ENCODE measurements around the gene SLC25A1. TPM values are rescaled to one million over a fixed set of nuclear protein-coding genes. Genes with fewer than 3 reads are reported as not detected.

Gene SLC25A1
- total and polyA plus RNA-seq, 2 of the 4 experiments (the other 2 are of a cell fraction), result 41.0 to 56.5 TPM

DNA sequence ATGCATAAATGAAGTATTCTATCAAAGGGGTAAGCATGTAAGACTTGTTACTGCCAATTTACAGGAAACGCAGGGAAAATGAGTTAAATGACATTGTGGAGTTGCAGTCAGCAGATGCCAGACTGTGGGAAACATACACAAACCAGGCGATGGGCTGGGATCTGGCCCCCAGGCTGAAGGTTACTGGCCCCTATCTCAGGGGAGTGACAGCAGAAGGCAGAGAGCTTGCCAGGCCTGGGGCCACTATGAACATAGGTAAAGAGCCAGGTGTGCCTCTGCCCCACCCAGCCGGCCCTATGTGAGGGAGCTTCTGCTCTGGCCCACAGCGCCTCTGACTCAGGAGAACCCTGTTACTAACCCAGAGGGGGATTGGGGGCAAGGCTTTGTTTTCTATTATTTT is 26.1 kb upstream of the SLC25A1 start:
- peaks cover 2% of the 10 kb centered on the region; the same call in 1 of the 2 replicates for H3K36me3 ChIP-seq (ENCODE audit: control insufficient read depth, insufficient read depth, low read length)
- no peak overlapping the region for H3K14ac ChIP-seq (replicated peaks; ENCODE audit: low read depth, low read length)
- H4K20me1 ChIP-seq (ENCODE audit: insufficient read depth, low read length), result no peaks in the 10 kb centered on the region
- no peak overlapping the region for H4K91ac ChIP-seq (ENCODE audit: insufficient read depth, low read depth, low read length)
- no peak overlapping the region for H3K18ac ChIP-seq (ENCODE audit: low read depth, low read length)
- H3K4me3 ChIP-seq (ENCODE audit: insufficient read depth, low read depth, low read length), result no peak overlapping the region
- H2AFZ ChIP-seq (replicated peaks; ENCODE audit: low read length, poor library complexity), result no peak overlapping the region
- no peak overlapping the region for H2BK20ac ChIP-seq (ENCODE audit: low read depth, low read length)
- 80% methylated on average over 1 of the region's 4 CpGs; no CpG with 5 or more reads in 1 of the 2 experiments for WGBS, 2 experiments (ENCODE audit: extremely low coverage in 2 of 2, insufficient read length in 1 of 2)
- intact Hi-C loops (cut with micrococcal nuclease) (no loop called here), in situ Hi-C loops (cut with MboI; ENCODE audit: low sequenced_read_pairs) (no loop called here), dilution Hi-C loops (cut with HindIII; ENCODE audit: low sequenced_read_pairs, unreplicated experiment) (no loop called here)
- 0 out of 2 replicates have a peak, but pooled peaks cover 2% of the 10 kb centered on the region for H3K9me1 ChIP-seq (ENCODE audit: insufficient read depth, low read length)
- no peak overlapping the region for H3K4ac ChIP-seq (ENCODE audit: low read depth, low read length)
- no peak overlapping the region for H4K5ac ChIP-seq (ENCODE audit: low read depth, low read length)
- no peaks in the 10 kb centered on the region for H3K9me3 ChIP-seq (ENCODE audit: control insufficient read depth, insufficient read depth, low read length)
- H4K8ac ChIP-seq (ENCODE audit: low read depth in 2 of 2, low read length in 2 of 2), result no peak overlapping the region
- no peak overlapping the region for H2AK9ac ChIP-seq (replicated peaks; ENCODE audit: low read depth, low read length, poor library complexity)
- DNase-seq (no peak), ATAC-seq (ENCODE audit: low read depth) (no peak)
- H3K79me1 ChIP-seq (ENCODE audit: low read depth in 1 of 2, low read length in 2 of 2), result no peaks in the 10 kb centered on the region
- H3K9ac ChIP-seq (ENCODE audit: low read depth, low read length), result no peak overlapping the region
- H3K27me3 ChIP-seq (ENCODE audit: control insufficient read depth, insufficient read depth, low read length), result no peaks in the 10 kb centered on the region
- H2BK5ac ChIP-seq (ENCODE audit: low read depth, low read length, poor library complexity, severe bottlenecking), result no peak overlapping the region
- no peaks in the 10 kb centered on the region for H3K4me1 ChIP-seq (ENCODE audit: control insufficient read depth, insufficient read depth, low read length)
- no peak overlapping the region for H2BK15ac ChIP-seq (ENCODE audit: low read depth, low read length)
- TF ChIP-seq MXI1 (IDR thresholded peaks at IDR 0.05; ENCODE audit: borderline replicate concordance, low read depth, low read length) (no peak), RFX5 (IDR thresholded peaks at IDR 0.05; ENCODE audit: low read depth, low read length) (no peak), MAFK (IDR thresholded peaks at IDR 0.05; ENCODE audit: low read depth, low read length) (no peak), RAD21 (IDR thresholded peaks at IDR 0.05; ENCODE audit: low read length) (no peak), FOS (IDR thresholded peaks at IDR 0.05; ENCODE audit: low read depth, low read length) (no peak), MAZ (IDR thresholded peaks at IDR 0.05; ENCODE audit: borderline replicate concordance, low read depth, low read length) (no peak), POLR2A (IDR thresholded peaks at IDR 0.05; ENCODE audit: low read depth, low read length) (no peak), CHD1 (IDR thresholded peaks at IDR 0.05; ENCODE audit: low read depth, low read length) (no peak), BHLHE40 (IDR thresholded peaks at IDR 0.05; ENCODE audit: low read depth, low read length) (no peak), RCOR1 (IDR thresholded peaks at IDR 0.05; ENCODE audit: insufficient replicate concordance, low read length) (no peak), CEBPB (IDR thresholded peaks at IDR 0.05; ENCODE audit: low read depth, low read length) (no peak), NFE2L2 (IDR thresholded peaks at IDR 0.05; ENCODE audit: low read depth, low read length) (no peak)
- TF ChIP-seq, protein P1, sequence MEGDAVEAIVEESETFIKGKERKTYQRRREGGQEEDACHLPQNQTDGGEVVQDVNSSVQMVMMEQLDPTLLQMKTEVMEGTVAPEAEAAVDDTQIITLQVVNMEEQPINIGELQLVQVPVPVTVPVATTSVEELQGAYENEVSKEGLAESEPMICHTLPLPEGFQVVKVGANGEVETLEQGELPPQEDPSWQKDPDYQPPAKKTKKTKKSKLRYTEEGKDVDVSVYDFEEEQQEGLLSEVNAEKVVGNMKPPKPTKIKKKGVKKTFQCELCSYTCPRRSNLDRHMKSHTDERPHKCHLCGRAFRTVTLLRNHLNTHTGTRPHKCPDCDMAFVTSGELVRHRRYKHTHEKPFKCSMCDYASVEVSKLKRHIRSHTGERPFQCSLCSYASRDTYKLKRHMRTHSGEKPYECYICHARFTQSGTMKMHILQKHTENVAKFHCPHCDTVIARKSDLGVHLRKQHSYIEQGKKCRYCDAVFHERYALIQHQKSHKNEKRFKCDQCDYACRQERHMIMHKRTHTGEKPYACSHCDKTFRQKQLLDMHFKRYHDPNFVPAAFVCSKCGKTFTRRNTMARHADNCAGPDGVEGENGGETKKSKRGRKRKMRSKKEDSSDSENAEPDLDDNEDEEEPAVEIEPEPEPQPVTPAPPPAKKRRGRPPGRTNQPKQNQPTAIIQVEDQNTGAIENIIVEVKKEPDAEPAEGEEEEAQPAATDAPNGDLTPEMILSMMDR (conservative IDR thresholded peaks at IDR 0.05; ENCODE audit: low read depth, low read length), result no peak
- TF ChIP-seq, protein P2, sequence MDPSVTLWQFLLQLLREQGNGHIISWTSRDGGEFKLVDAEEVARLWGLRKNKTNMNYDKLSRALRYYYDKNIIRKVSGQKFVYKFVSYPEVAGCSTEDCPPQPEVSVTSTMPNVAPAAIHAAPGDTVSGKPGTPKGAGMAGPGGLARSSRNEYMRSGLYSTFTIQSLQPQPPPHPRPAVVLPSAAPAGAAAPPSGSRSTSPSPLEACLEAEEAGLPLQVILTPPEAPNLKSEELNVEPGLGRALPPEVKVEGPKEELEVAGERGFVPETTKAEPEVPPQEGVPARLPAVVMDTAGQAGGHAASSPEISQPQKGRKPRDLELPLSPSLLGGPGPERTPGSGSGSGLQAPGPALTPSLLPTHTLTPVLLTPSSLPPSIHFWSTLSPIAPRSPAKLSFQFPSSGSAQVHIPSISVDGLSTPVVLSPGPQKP (IDR thresholded peaks at IDR 0.05; ENCODE audit: borderline replicate concordance, low read depth, low read length), result no peak
- TF ChIP-seq, protein P3, sequence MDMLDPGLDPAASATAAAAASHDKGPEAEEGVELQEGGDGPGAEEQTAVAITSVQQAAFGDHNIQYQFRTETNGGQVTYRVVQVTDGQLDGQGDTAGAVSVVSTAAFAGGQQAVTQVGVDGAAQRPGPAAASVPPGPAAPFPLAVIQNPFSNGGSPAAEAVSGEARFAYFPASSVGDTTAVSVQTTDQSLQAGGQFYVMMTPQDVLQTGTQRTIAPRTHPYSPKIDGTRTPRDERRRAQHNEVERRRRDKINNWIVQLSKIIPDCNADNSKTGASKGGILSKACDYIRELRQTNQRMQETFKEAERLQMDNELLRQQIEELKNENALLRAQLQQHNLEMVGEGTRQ (IDR thresholded peaks at IDR 0.05; ENCODE audit: low read depth, low read length), result no peak
- H3K56ac ChIP-seq (ENCODE audit: extremely low read depth, insufficient read depth, low read length), result no peak overlapping the region
- H3K27ac ChIP-seq (ENCODE audit: insufficient read depth, low read length), result no peak overlapping the region
- ChIA-PET CTCF (no interaction called here), POLR2A (ENCODE audit: unreplicated experiment) (no interaction called here)
- no TSS peak for BruUV-seq (replicated peaks)
- no peak overlapping the region for H2AK5ac ChIP-seq (ENCODE audit: low read depth, low read length)
- no peak overlapping the region for H2BK120ac ChIP-seq (ENCODE audit: low read depth, low read length)
- H3K4me2 ChIP-seq (ENCODE audit: low read depth, low read length), result no peak overlapping the region
- no peak overlapping the region for H3K23ac ChIP-seq (ENCODE audit: low read depth, low read length)
